PFSK-1 (cell line): ENCODE measurements around the gene STIP1.

Experiments
- POLR2AphosphoS5 ChIP-seq: IDR thresholded peaks from 2 replicates; pipeline ENCODE4 v1.6.1; 2012; ENCODE audit warnings: low read depth, mild to moderate bottlenecking, control low read depth, low read length, moderate library complexity
- REST ChIP-seq, 2 experiments: IDR thresholded peaks; 2 replicates each; pipeline versions ENCODE4 v1.6.1 to v1.8.0; 2011 to 2012; ENCODE audit warnings: low read depth in 2 of 2, low read length in 2 of 2, control low read depth in 1 of 2, inconsistent platforms in 1 of 2, mild to moderate bottlenecking in 1 of 2, moderate library complexity in 1 of 2; ENCODE audit not compliant: insufficient read depth in 1 of 2

GRCh38 chr11:64230985-64231365 lies 45.0 kb downstream of the STIP1 start:
- TF ChIP-seq POLR2AphosphoS5 (no peak), REST (IDR thresholded peaks at IDR 0.05; ENCODE audit: insufficient read depth in 1 of 2, low read depth in 2 of 2, low read length in 2 of 2) (no peak)
